H9 (cell line): ENCODE results near the gene DNAH1. TPM values are rescaled to one million over a fixed set of nuclear protein-coding genes. Genes with fewer than 3 reads are reported as not detected.

Source experiments
- DNase-seq: peaks from one replicate; pipeline ENCODE4 v3.0.0-alpha.2; 2017
- H2AFZ ChIP-seq: one replicate; pipeline ENCODE4 v1.6.1; 2013; ENCODE audit warnings: mild to moderate bottlenecking, low read length, control low read depth, moderate library complexity
- H2AK5ac ChIP-seq: 2 replicates; pipeline ENCODE4 v1.6.1; 2013; ENCODE audit warnings: low read length, control low read depth, mixed read lengths; ENCODE audit not compliant: insufficient read length
- H2BK120ac ChIP-seq: one replicate; pipeline ENCODE4 v1.6.1; 2013; ENCODE audit warnings: low read depth, mild to moderate bottlenecking, low read length, control low read depth, inconsistent platforms; ENCODE audit not compliant: poor library complexity, severe bottlenecking
- H2BK12ac ChIP-seq: 2 replicates; pipeline ENCODE4 v1.6.1; 2013; ENCODE audit warnings: low read length, control low read depth, mixed read lengths, low read depth; ENCODE audit not compliant: insufficient read length
- H2BK15ac ChIP-seq: 2 replicates; pipeline ENCODE4 v1.6.1; 2013; ENCODE audit warnings: low read depth, low read length, control low read depth
- H2BK20ac ChIP-seq: one replicate; pipeline ENCODE4 v1.6.1; 2013; ENCODE audit warnings: low read depth, mild to moderate bottlenecking, low read length, control low read depth, inconsistent platforms; ENCODE audit not compliant: poor library complexity, severe bottlenecking
- H2BK5ac ChIP-seq: 2 replicates; pipeline ENCODE4 v1.6.1; 2013; ENCODE audit warnings: low read length, control low read depth, mixed read lengths; ENCODE audit not compliant: insufficient read length
- H3K14ac ChIP-seq: 2 replicates; pipeline ENCODE4 v1.6.1; 2013; ENCODE audit warnings: low read length, control low read depth; ENCODE audit not compliant: insufficient read depth
- H3K18ac ChIP-seq: 2 replicates; pipeline ENCODE4 v1.6.1; 2013; ENCODE audit warnings: low read depth, mild to moderate bottlenecking, mixed read lengths, low read length, control low read depth; ENCODE audit not compliant: insufficient read length
- H3K23ac ChIP-seq: 2 replicates; pipeline ENCODE4 v1.6.1; 2013; ENCODE audit warnings: low read length, control low read depth, mixed read lengths, low read depth; ENCODE audit not compliant: insufficient read length
- H3K23me2 ChIP-seq: 2 replicates; pipeline ENCODE4 v1.6.1; 2013; ENCODE audit warnings: low read depth, mild to moderate bottlenecking, mixed read lengths, low read length, control low read depth; ENCODE audit not compliant: insufficient read length, poor library complexity, severe bottlenecking
- H3K27ac ChIP-seq: 2 replicates; pipeline ENCODE4 v1.5.1; 2013; ENCODE audit warnings: low read length, control low read depth, mixed read lengths, low read depth; ENCODE audit not compliant: insufficient read length
- H3K27me3 ChIP-seq: 2 replicates; pipeline ENCODE4 v1.6.1; 2013; ENCODE audit warnings: low read length, control low read depth, inconsistent platforms; ENCODE audit not compliant: insufficient read depth
- H3K4ac ChIP-seq: 2 replicates; pipeline ENCODE4 v1.6.1; 2013; ENCODE audit warnings: low read depth, mild to moderate bottlenecking, control low read depth, inconsistent platforms, low read length, moderate library complexity
- H3K4me1 ChIP-seq: 2 replicates; pipeline ENCODE4 v1.6.1; 2013; ENCODE audit warnings: low read length, control low read depth, inconsistent platforms; ENCODE audit not compliant: insufficient read depth
- H3K4me2 ChIP-seq: 2 replicates; pipeline ENCODE4 v1.6.1; 2013; ENCODE audit warnings: low read length, control low read depth, mixed read lengths; ENCODE audit not compliant: insufficient read length, insufficient read depth
- H3K56ac ChIP-seq: 2 replicates; pipeline ENCODE4 v1.6.1; 2013; ENCODE audit warnings: low read depth, mild to moderate bottlenecking, mixed read lengths, low read length, control low read depth; ENCODE audit not compliant: insufficient read length
- H3K79me1 ChIP-seq: 2 replicates; pipeline ENCODE4 v1.6.1; 2013; ENCODE audit warnings: low read depth, mild to moderate bottlenecking, moderate library complexity, low read length, control low read depth, inconsistent platforms; ENCODE audit not compliant: insufficient read depth, poor library complexity, severe bottlenecking
- H3K79me2 ChIP-seq: 2 replicates; pipeline ENCODE4 v1.6.1; 2013; ENCODE audit warnings: low read length, control low read depth, inconsistent platforms; ENCODE audit not compliant: insufficient read depth
- H3K9ac ChIP-seq: 2 replicates; pipeline ENCODE4 v1.6.1; 2013; ENCODE audit warnings: low read length, control low read depth, mixed read lengths; ENCODE audit not compliant: insufficient read length; ENCODE audit errors: extremely low read depth
- H3K9me3 ChIP-seq: one replicate; pipeline ENCODE4 v1.6.1; 2013; ENCODE audit warnings: low read depth, low read length, inconsistent platforms; ENCODE audit not compliant: control insufficient read depth
- H3T11ph ChIP-seq: one replicate; pipeline ENCODE4 v1.6.1; 2013; ENCODE audit warnings: mild to moderate bottlenecking, low read length, control low read depth, inconsistent platforms
- H4K20me1 ChIP-seq: one replicate; pipeline ENCODE4 v1.6.1; 2013; ENCODE audit not compliant: control insufficient read depth, insufficient read length, insufficient read depth
- H4K5ac ChIP-seq: 2 replicates; pipeline ENCODE4 v1.6.1; 2013; ENCODE audit warnings: low read depth, mild to moderate bottlenecking, mixed read lengths, low read length, control low read depth; ENCODE audit not compliant: insufficient read length
- H4K8ac ChIP-seq: replicated peaks from 2 replicates; pipeline ENCODE4 v1.6.1; 2013; ENCODE audit warnings: low read length, control low read depth, mixed read lengths, low read depth; ENCODE audit not compliant: insufficient read length
- H4K91ac ChIP-seq: 2 replicates; pipeline ENCODE4 v1.6.1; 2013; ENCODE audit warnings: low read depth, mild to moderate bottlenecking, moderate library complexity, mixed read lengths, low read length, control low read depth; ENCODE audit not compliant: insufficient read length
- H3K27ac Mint-ChIP-seq, 3 experiments: 2 replicates in 2 of 3; 3 replicates in 1 of 3; pipeline ENCODE4 v1.8.0; 2020 to 2021; ENCODE audit warnings: mixed read lengths in 3 of 3, mild to moderate bottlenecking in 1 of 3, moderate library complexity in 1 of 3
- H3K27me3 Mint-ChIP-seq: 2 replicates; pipeline ENCODE4 v1.8.0; 2021; ENCODE audit warnings: low read depth, mild to moderate bottlenecking, moderate library complexity, mixed read lengths
- H3K36me3 Mint-ChIP-seq, 3 experiments: 2 replicates in 2 of 3; 3 replicates in 1 of 3; pipeline ENCODE4 v1.8.0; 2020 to 2021; ENCODE audit warnings: low read depth in 3 of 3, mixed read lengths in 3 of 3; ENCODE audit not compliant: insufficient read depth in 1 of 3
- H3K4me1 Mint-ChIP-seq, 2 experiments: 2 replicates each; pipeline ENCODE4 v1.8.0; 2020; ENCODE audit warnings: mixed read lengths in 2 of 2
- H3K4me3 Mint-ChIP-seq, 2 experiments: 2 replicates in 1 of 2; 3 replicates in 1 of 2; pipeline ENCODE4 v1.8.0; 2020 to 2021; ENCODE audit warnings: mild to moderate bottlenecking in 2 of 2, mixed read lengths in 2 of 2, moderate library complexity in 1 of 2
- H3K9me3 Mint-ChIP-seq, 2 experiments: 2 replicates in 1 of 2; 3 replicates in 1 of 2; pipeline ENCODE4 v1.8.0; 2020; ENCODE audit warnings: mild to moderate bottlenecking in 2 of 2, mixed read lengths in 2 of 2, moderate library complexity in 1 of 2
- WGBS: extraction: QIAGEN DNeasy Blood & Tissue Kit; methylation state at CpG from one replicate; pipeline ENCODE4 v1.1.7; 2013; ENCODE audit warnings: missing lambda C conversion rate, low lambda C conversion rate, mixed read lengths; ENCODE audit not compliant: insufficient read length; ENCODE audit errors: extremely low coverage; 5-methylcytosine and 5-hydroxymethylcytosine counted together
- total RNA-seq: library from RNA; stranded (reverse); gene quantifications from 2 replicates; pipeline ENCODE4 v1.2.1, GENCODE V29; 2021
- TF ChIP-seq, protein P1 (sequence below): fragments of 200-600 bp; sonication (generic); conservative IDR thresholded peaks from 3 replicates; pipeline ENCODE4 v1.8.0; 2021; ENCODE audit warnings: antibody characterized with exemption, mild to moderate bottlenecking

The DNAH1 gene
- total RNA-seq, 1 experiment from 2014 or later, result 2.0 TPM

DNA sequence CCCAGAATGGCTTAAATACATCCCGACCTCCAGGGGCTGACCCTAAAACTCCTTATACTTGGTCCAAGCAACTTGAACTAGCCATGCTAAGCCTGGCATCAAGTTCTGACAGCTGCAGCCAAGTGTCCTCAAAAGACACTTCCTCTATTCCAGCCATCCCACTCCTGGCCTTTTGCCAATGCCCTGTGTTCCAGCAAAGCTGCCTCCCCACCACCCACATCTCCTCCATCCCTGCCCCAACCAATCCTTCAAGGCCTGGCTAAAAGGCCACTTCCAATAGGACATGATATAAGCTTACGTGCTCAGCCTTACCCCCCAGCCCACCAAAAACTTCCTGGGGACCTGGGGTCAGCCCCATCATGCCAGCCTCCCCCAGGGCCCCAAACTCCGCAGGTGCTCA, 87.8 kb downstream of the DNAH1 start:
- no peak overlapping the region for H3K4ac ChIP-seq
- no peak overlapping the region for H3K56ac ChIP-seq
- no peak overlapping the region for H3K23ac ChIP-seq
- no peak overlapping the region for H3T11ph ChIP-seq
- H3K79me1 ChIP-seq, result peaks cover 4% of the 10 kb centered on the region
- no peak overlapping the region for H2BK5ac ChIP-seq
- no peak overlapping the region for H2BK20ac ChIP-seq
- no peak overlapping the region for H3K27ac ChIP-seq
- no peaks in the 10 kb centered on the region for H3K4me1 ChIP-seq
- peaks cover 4 to 5% of the 10 kb centered on the region in 2 experiments for H3K4me1 Mint-ChIP-seq
- no peak for DNase-seq
- H3K18ac ChIP-seq, result no peak overlapping the region
- no peak overlapping the region for H3K9ac ChIP-seq
- H2AK5ac ChIP-seq, result no peak overlapping the region
- TF ChIP-seq, protein P1, sequence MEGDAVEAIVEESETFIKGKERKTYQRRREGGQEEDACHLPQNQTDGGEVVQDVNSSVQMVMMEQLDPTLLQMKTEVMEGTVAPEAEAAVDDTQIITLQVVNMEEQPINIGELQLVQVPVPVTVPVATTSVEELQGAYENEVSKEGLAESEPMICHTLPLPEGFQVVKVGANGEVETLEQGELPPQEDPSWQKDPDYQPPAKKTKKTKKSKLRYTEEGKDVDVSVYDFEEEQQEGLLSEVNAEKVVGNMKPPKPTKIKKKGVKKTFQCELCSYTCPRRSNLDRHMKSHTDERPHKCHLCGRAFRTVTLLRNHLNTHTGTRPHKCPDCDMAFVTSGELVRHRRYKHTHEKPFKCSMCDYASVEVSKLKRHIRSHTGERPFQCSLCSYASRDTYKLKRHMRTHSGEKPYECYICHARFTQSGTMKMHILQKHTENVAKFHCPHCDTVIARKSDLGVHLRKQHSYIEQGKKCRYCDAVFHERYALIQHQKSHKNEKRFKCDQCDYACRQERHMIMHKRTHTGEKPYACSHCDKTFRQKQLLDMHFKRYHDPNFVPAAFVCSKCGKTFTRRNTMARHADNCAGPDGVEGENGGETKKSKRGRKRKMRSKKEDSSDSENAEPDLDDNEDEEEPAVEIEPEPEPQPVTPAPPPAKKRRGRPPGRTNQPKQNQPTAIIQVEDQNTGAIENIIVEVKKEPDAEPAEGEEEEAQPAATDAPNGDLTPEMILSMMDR, result no peak
- H3K27me3 Mint-ChIP-seq, result no peaks in the 10 kb centered on the region
- H4K8ac ChIP-seq, result no peak overlapping the region
- H3K79me2 ChIP-seq, result no peaks in the 10 kb centered on the region; the same call in 1 of the 2 replicates
- no peaks in the 10 kb centered on the region for H3K27me3 ChIP-seq
- peaks cover 38 to 77% (median 71%) of the 10 kb centered on the region in 3 experiments for H3K36me3 Mint-ChIP-seq
- H3K4me3 Mint-ChIP-seq, result no peak overlapping the region; a peak in 1 of 5 replicates
- H2BK120ac ChIP-seq, result no peak overlapping the region
- H2BK15ac ChIP-seq, result no peak overlapping the region
- H2AFZ ChIP-seq, result no peak overlapping the region
- H4K91ac ChIP-seq, result no peak overlapping the region
- H3K9me3 Mint-ChIP-seq, result no peaks in the 10 kb centered on the region
- H3K9me3 ChIP-seq, result no peaks in the 10 kb centered on the region
- no peak overlapping the region for H3K14ac ChIP-seq
- no peak overlapping the region for H3K4me2 ChIP-seq
- H4K20me1 ChIP-seq, result no peaks in the 10 kb centered on the region
- no CpG with 5 or more reads among the region's 3 CpGs for WGBS
- peaks cover under 1% of the 10 kb centered on the region for H3K23me2 ChIP-seq
- H4K5ac ChIP-seq, result no peak overlapping the region
- H2BK12ac ChIP-seq, result no peak overlapping the region
- no peak overlapping the region for H3K27ac Mint-ChIP-seq
